IMR-90 (cell line): ENCODE data around the gene CRYBG2. TPM values are rescaled to one million over a fixed set of nuclear protein-coding genes. Genes with fewer than 3 reads are reported as not detected.

Source experiments
- polyA plus RNA-seq, 3 experiments: library from polyadenylated mRNA; depleted of rRNA; stranded (reverse); fragments of >200 nt; gene quantifications; 2 replicates each; pipeline ENCODE4 v1.2.3, GENCODE V29; 2012; ENCODE audit warnings: low replicate concordance in 1 of 3
- total RNA-seq: library from RNA; depleted of rRNA; stranded (reverse); fragments of >200 nt; gene quantifications from 2 replicates; pipeline ENCODE4 v1.2.3, GENCODE V29; 2012; rRNA removed

The CRYBG2 gene
- total and polyA plus RNA-seq, 2 of the 4 experiments (the other 2 are of a cell fraction), result not detected

Other genes starting within 250 kb of the CRYBG2 start
- 3.0 and 5.8 TPM in 2 replicates for gene PDIK1L, start 242.3 kb downstream of the CRYBG2 start, total RNA-seq
- 1.2 and 1.4 TPM in 2 replicates for gene PDIK1L, start 242.3 kb downstream of the CRYBG2 start, polyA plus RNA-seq (2012; rRNA removed)
- not detected in 2 replicates for gene FAM110D, start 195.1 kb downstream of the CRYBG2 start, total RNA-seq
- gene FAM110D, start 195.1 kb downstream of the CRYBG2 start, polyA plus RNA-seq (2012; rRNA removed), result not detected in 2 replicates
- gene C1orf232, start 185.2 kb downstream of the CRYBG2 start, total RNA-seq, result not detected in 2 replicates
- gene C1orf232, start 185.2 kb downstream of the CRYBG2 start, polyA plus RNA-seq (2012; rRNA removed), result not detected in 2 replicates
- gene ZNF593, start 184.2 kb downstream of the CRYBG2 start, total RNA-seq, result 22.2 and 22.8 TPM in 2 replicates
- gene ZNF593, start 184.2 kb downstream of the CRYBG2 start, polyA plus RNA-seq (2012; rRNA removed), result 57.7 and 78.6 TPM in 2 replicates
- gene ZNF593OS, start 182.3 kb downstream of the CRYBG2 start, total RNA-seq, result not detected in 2 replicates
- gene ZNF593OS, start 182.3 kb downstream of the CRYBG2 start, polyA plus RNA-seq (2012; rRNA removed), result not detected in 2 replicates
- gene CNKSR1, start 176.6 kb downstream of the CRYBG2 start, total RNA-seq, result 0.28 TPM in 1 of 2 replicates, not detected in the other
- gene CNKSR1, start 176.6 kb downstream of the CRYBG2 start, polyA plus RNA-seq (2012; rRNA removed), result 0.30 and 0.43 TPM in 2 replicates
- gene CATSPER4, start 163.5 kb downstream of the CRYBG2 start, total RNA-seq, result not detected in 2 replicates
- gene CATSPER4, start 163.5 kb downstream of the CRYBG2 start, polyA plus RNA-seq (2012; rRNA removed), result not detected in 2 replicates
- gene CEP85, start 119.9 kb downstream of the CRYBG2 start, total RNA-seq, result 11.1 and 11.5 TPM in 2 replicates
- 11.2 and 11.8 TPM in 2 replicates for gene CEP85, start 119.9 kb downstream of the CRYBG2 start, polyA plus RNA-seq (2012; rRNA removed)
- 32.2 and 35.0 TPM in 2 replicates for gene SH3BGRL3, start 74.0 kb downstream of the CRYBG2 start, total RNA-seq
- 483 and 565 TPM in 2 replicates for gene SH3BGRL3, start 74.0 kb downstream of the CRYBG2 start, polyA plus RNA-seq (2012; rRNA removed)
- gene UBXN11, start 47.5 kb downstream of the CRYBG2 start, total RNA-seq, result 3.6 and 5.2 TPM in 2 replicates
- gene UBXN11, start 47.5 kb downstream of the CRYBG2 start, polyA plus RNA-seq (2012; rRNA removed), result 17.0 and 18.4 TPM in 2 replicates
- not detected in 2 replicates for gene CD52, start 36.2 kb downstream of the CRYBG2 start, total RNA-seq
- 1.3 and 1.6 TPM in 2 replicates for gene CD52, start 36.2 kb downstream of the CRYBG2 start, polyA plus RNA-seq (2012; rRNA removed)
- gene ZNF683, start 18.6 kb upstream of the CRYBG2 start, total RNA-seq, result not detected in 2 replicates
- gene ZNF683, start 18.6 kb upstream of the CRYBG2 start, polyA plus RNA-seq (2012; rRNA removed), result not detected in 2 replicates
- gene LIN28A, start 56.7 kb upstream of the CRYBG2 start, total RNA-seq, result not detected in 2 replicates
- gene LIN28A, start 56.7 kb upstream of the CRYBG2 start, polyA plus RNA-seq (2012; rRNA removed), result not detected in 2 replicates
- gene DHDDS, start 78.2 kb upstream of the CRYBG2 start, total RNA-seq, result 66.7 and 67.7 TPM in 2 replicates
- gene DHDDS, start 78.2 kb upstream of the CRYBG2 start, polyA plus RNA-seq (2012; rRNA removed), result 42.8 and 49.3 TPM in 2 replicates
- gene HMGN2, start 118.3 kb upstream of the CRYBG2 start, total RNA-seq, result 367 and 481 TPM in 2 replicates
- 460 and 505 TPM in 2 replicates for gene HMGN2, start 118.3 kb upstream of the CRYBG2 start, polyA plus RNA-seq (2012; rRNA removed)
- 4.2 and 6.3 TPM in 2 replicates for gene RPS6KA1, start 175.6 kb upstream of the CRYBG2 start, total RNA-seq
- 3.6 and 3.8 TPM in 2 replicates for gene RPS6KA1, start 175.6 kb upstream of the CRYBG2 start, polyA plus RNA-seq (2012; rRNA removed)